ENCODE results near the gene IFT80. TPM values are rescaled to one million over a fixed set of nuclear protein-coding genes. Genes with fewer than 3 reads are reported as not detected.

IFT80 gene
- total and polyA plus RNA-seq, 2 donors (not counting 1 experiment from before 2014, with no cell fraction given): 17.7 to 44.1 TPM

- H3K79me2 ChIP-seq (ENCODE audit: control insufficient read depth, insufficient read depth, low read length): peaks cover 76% of the 10 kb centered on the region
- peak overlapping the region; percentile 71 to 97 (median 85) for H3K4me3 ChIP-seq (ENCODE audit: control extremely low read depth in 1 of 5, extremely low read depth in 1 of 5, insufficient read depth in 1 of 5, low read depth in 2 of 5, low read length in 4 of 5)
- intact Hi-C loops (cut with micrococcal nuclease): loop anchor here (10.0 kb wide), 1 partner anchor 176 kb away; the partner anchor contains the start of gene C3orf80
- no peaks in the 10 kb centered on the region for H3K9me3 Mint-ChIP-seq (ENCODE audit: insufficient read depth)
- H3K27ac Mint-ChIP-seq: peak overlapping the region; percentile 98
- H3K27me3 ChIP-seq (replicated peaks in 1 of 4; ENCODE audit: control extremely low read depth in 1 of 4, control insufficient read depth in 3 of 4, insufficient read depth in 4 of 4, low read length in 3 of 4): peaks cover 0 to 25% (median 7%) of the 10 kb centered on the region in 4 experiments
- H3K4me1 Mint-ChIP-seq: peaks cover 43% of the 10 kb centered on the region
- H3K27me3 Mint-ChIP-seq: no peaks in the 10 kb centered on the region
- H2AFZ ChIP-seq (ENCODE audit: insufficient read depth, low read depth, low read length, poor library complexity, severe bottlenecking): peak overlapping the region; percentile 93
- H3K9ac ChIP-seq (ENCODE audit: low read length): peak overlapping the region; percentile 89
- H3K4me1 ChIP-seq (ENCODE audit: control insufficient read depth in 2 of 2, insufficient read depth in 2 of 2, low read length in 2 of 2): peaks cover 26 to 45% of the 10 kb centered on the region in 2 donors
- CTCF ChIA-PET: interaction anchor here (0.5 to 2.0 kb wide), 3 partner anchors 12 to 398 kb away, joined by 3 to 9 read pairs (median 4); no protein-coding TSS in a partner anchor
- no peak for DNase-seq
- WGBS (ENCODE audit: insufficient coverage): under 1% methylated on average over 50 of the region's 51 CpGs
- H4K20me1 ChIP-seq (ENCODE audit: control insufficient read depth, insufficient read depth, low read length, poor library complexity, severe bottlenecking): peaks cover 33% of the 10 kb centered on the region
- H3K4me2 ChIP-seq (replicated peaks; ENCODE audit: low read depth, low read length, poor library complexity, severe bottlenecking): peak overlapping the region; percentile 93
- TF ChIP-seq, protein P1, sequence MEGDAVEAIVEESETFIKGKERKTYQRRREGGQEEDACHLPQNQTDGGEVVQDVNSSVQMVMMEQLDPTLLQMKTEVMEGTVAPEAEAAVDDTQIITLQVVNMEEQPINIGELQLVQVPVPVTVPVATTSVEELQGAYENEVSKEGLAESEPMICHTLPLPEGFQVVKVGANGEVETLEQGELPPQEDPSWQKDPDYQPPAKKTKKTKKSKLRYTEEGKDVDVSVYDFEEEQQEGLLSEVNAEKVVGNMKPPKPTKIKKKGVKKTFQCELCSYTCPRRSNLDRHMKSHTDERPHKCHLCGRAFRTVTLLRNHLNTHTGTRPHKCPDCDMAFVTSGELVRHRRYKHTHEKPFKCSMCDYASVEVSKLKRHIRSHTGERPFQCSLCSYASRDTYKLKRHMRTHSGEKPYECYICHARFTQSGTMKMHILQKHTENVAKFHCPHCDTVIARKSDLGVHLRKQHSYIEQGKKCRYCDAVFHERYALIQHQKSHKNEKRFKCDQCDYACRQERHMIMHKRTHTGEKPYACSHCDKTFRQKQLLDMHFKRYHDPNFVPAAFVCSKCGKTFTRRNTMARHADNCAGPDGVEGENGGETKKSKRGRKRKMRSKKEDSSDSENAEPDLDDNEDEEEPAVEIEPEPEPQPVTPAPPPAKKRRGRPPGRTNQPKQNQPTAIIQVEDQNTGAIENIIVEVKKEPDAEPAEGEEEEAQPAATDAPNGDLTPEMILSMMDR (IDR thresholded peaks at IDR 0.05): no peak
- TF ChIP-seq EZH2 (IDR thresholded peaks at IDR 0.05; ENCODE audit: borderline replicate concordance, insufficient read depth, low read depth, low read length, poor library complexity, severe bottlenecking): peak; percentile 65
- H3K9me3 ChIP-seq (ENCODE audit: control extremely low read depth in 1 of 3, control insufficient read depth in 2 of 3, insufficient read depth in 1 of 3, low read length in 2 of 3): no peaks in the 10 kb centered on the region
- no peak for ATAC-seq (ENCODE audit: low read depth)
- peak overlapping the region; percentile 69 to 97 for H3K27ac ChIP-seq (ENCODE audit: low read length in 2 of 2)
- H3K4me3 Mint-ChIP-seq: peak overlapping the region; percentile 98
- no peaks in the 10 kb centered on the region for H3K36me3 ChIP-seq (replicated peaks in 1 of 2; ENCODE audit: control extremely low read depth in 1 of 2, control insufficient read depth in 1 of 2, extremely low read depth in 1 of 2, insufficient read depth in 2 of 2, low read length in 1 of 2)
- POLR2A ChIA-PET: interaction anchor here (1.3 kb wide), 1 partner anchor 48 kb away, joined by 4 read pairs; the partner anchor contains the start of gene TRIM59
Observed at GRCh38 chr3:160400702-160401150, 1.7 kb upstream of the IFT80 start.
